ENCODE measurements around the gene PLD1. TPM values are rescaled to one million over a fixed set of nuclear protein-coding genes. Genes with fewer than 3 reads are reported as not detected.

Gene PLD1
- total RNA-seq, 1 donor from 2014 or later = 13.9 TPM

- Mint-ChIP-seq H3K27ac (ENCODE audit: unreplicated experiment) (no peak overlapping the region), H3K36me3 (ENCODE audit: unreplicated experiment) (peaks cover 34% of the 10 kb centered on the region), H3K4me1 (ENCODE audit: unreplicated experiment) (peaks cover 1% of the 10 kb centered on the region), H3K4me3 (ENCODE audit: unreplicated experiment) (no peak overlapping the region), H3K9me3 (ENCODE audit: unreplicated experiment) (no peaks in the 10 kb centered on the region), H3K27me3 (ENCODE audit: unreplicated experiment) (no peaks in the 10 kb centered on the region)
- TF ChIP-seq CTCF (IDR thresholded peaks at IDR 0.05) = no peak
- no peak for DNase-seq (ENCODE audit: extremely low spot score, unreplicated experiment)
Observed at GRCh38 chr3:171666516-171666915, 143.8 kb downstream of the PLD1 start.

- H3K9me3 Mint-ChIP-seq (ENCODE audit: unreplicated experiment) = no peaks in the 10 kb centered on the region
- no peak for DNase-seq (ENCODE audit: extremely low spot score, unreplicated experiment)
- H3K4me1 Mint-ChIP-seq (ENCODE audit: unreplicated experiment) = peaks cover 25% of the 10 kb centered on the region
- no peak for TF ChIP-seq CTCF (IDR thresholded peaks at IDR 0.05)
- H3K36me3 Mint-ChIP-seq (ENCODE audit: unreplicated experiment) = peaks cover 34% of the 10 kb centered on the region
- H3K4me3 Mint-ChIP-seq (ENCODE audit: unreplicated experiment) = no peak overlapping the region
- no peaks in the 10 kb centered on the region for H3K27me3 Mint-ChIP-seq (ENCODE audit: unreplicated experiment)
- H3K27ac Mint-ChIP-seq (ENCODE audit: unreplicated experiment) = no peak overlapping the region
Observed at GRCh38 chr3:171663805-171664204, 146.5 kb downstream of the PLD1 start.

- no peak overlapping the region for H3K4me3 Mint-ChIP-seq (ENCODE audit: unreplicated experiment)
- H3K4me1 Mint-ChIP-seq (ENCODE audit: unreplicated experiment) = peaks cover 37% of the 10 kb centered on the region
- H3K27ac Mint-ChIP-seq (ENCODE audit: unreplicated experiment) = no peak overlapping the region
- H3K9me3 Mint-ChIP-seq (ENCODE audit: unreplicated experiment) = no peaks in the 10 kb centered on the region
- peaks cover 29% of the 10 kb centered on the region for H3K36me3 Mint-ChIP-seq (ENCODE audit: unreplicated experiment)
- no peaks in the 10 kb centered on the region for H3K27me3 Mint-ChIP-seq (ENCODE audit: unreplicated experiment)
- no peak for DNase-seq (ENCODE audit: extremely low spot score, unreplicated experiment)
- no peak for TF ChIP-seq CTCF (IDR thresholded peaks at IDR 0.05)
Observed at GRCh38 chr3:171661484-171661883, 148.8 kb downstream of the PLD1 start.

GRCh38 chr3:171660188-171660587, 150.1 kb downstream of the PLD1 start:
- Mint-ChIP-seq H3K27ac (ENCODE audit: unreplicated experiment) (peak overlapping the region; percentile 71), H3K4me1 (ENCODE audit: unreplicated experiment) (peaks cover 43% of the 10 kb centered on the region), H3K9me3 (ENCODE audit: unreplicated experiment) (no peaks in the 10 kb centered on the region), H3K27me3 (ENCODE audit: unreplicated experiment) (no peaks in the 10 kb centered on the region), H3K36me3 (ENCODE audit: unreplicated experiment) (peaks cover 20% of the 10 kb centered on the region), H3K4me3 (ENCODE audit: unreplicated experiment) (no peak overlapping the region)
- TF ChIP-seq CTCF (IDR thresholded peaks at IDR 0.05) = no peak
- DNase-seq (ENCODE audit: extremely low spot score, unreplicated experiment) = no peak

- TF ChIP-seq CTCF (IDR thresholded peaks at IDR 0.05) = no peak
- DNase-seq (ENCODE audit: extremely low spot score, unreplicated experiment) = no peak
- Mint-ChIP-seq H3K36me3 (ENCODE audit: unreplicated experiment) (peaks cover 15% of the 10 kb centered on the region), H3K27ac (ENCODE audit: unreplicated experiment) (peak overlapping the region; percentile 71), H3K4me3 (ENCODE audit: unreplicated experiment) (no peak overlapping the region), H3K27me3 (ENCODE audit: unreplicated experiment) (no peaks in the 10 kb centered on the region), H3K9me3 (ENCODE audit: unreplicated experiment) (no peaks in the 10 kb centered on the region), H3K4me1 (ENCODE audit: unreplicated experiment) (peaks cover 55% of the 10 kb centered on the region)
Observed at GRCh38 chr3:171658841-171659240, 151.4 kb downstream of the PLD1 start.
